Stimulated activated CD8-positive, alpha-beta memory T cell treated with anti-CD3 and anti-CD28 coated beads, Interleukin-7, amount 100 ng/mL, for 4 hours (primary cell): ENCODE results near the gene TWIST2.

Experiments
- DNase-seq, 2 donors: peaks; one replicate each; pipeline ENCODE4 v3.0.0-alpha.2; 2020; ENCODE audit warnings: low read depth in 2 of 2

TWIST2 gene

GRCh38 chr2:238872628-238873380, 24.9 kb downstream of the TWIST2 start:
- no peak for DNase-seq

- no peak for DNase-seq
Measured at GRCh38 chr2:238873381-238873801, 25.5 kb downstream of the TWIST2 start.

- no peak for DNase-seq
Measured at GRCh38 chr2:238873841-238874240, 26.0 kb downstream of the TWIST2 start.

- no peak for DNase-seq
Measured at GRCh38 chr2:238874330-238875050, 26.6 kb downstream of the TWIST2 start.

GRCh38 chr2:238875101-238875470, 27.2 kb downstream of the TWIST2 start:
- DNase-seq: no peak

GRCh38 chr2:238875471-238876231, 27.8 kb downstream of the TWIST2 start:
- DNase-seq: no peak

- no peak for DNase-seq
Measured at GRCh38 chr2:238876232-238876630, 28.3 kb downstream of the TWIST2 start.

GRCh38 chr2:238878051-238878735, 30.3 kb downstream of the TWIST2 start:
- DNase-seq: no peak

- no peak for DNase-seq
Measured at GRCh38 chr2:238879043-238879442, 31.2 kb downstream of the TWIST2 start.

- no peak for DNase-seq
Measured at GRCh38 chr2:238879621-238880377, 31.9 kb downstream of the TWIST2 start.

GRCh38 chr2:238881353-238882081, 33.6 kb downstream of the TWIST2 start:
- DNase-seq: no peak

- DNase-seq: no peak
Measured at GRCh38 chr2:238882082-238882755, 34.3 kb downstream of the TWIST2 start.

GRCh38 chr2:238883421-238883901, 35.6 kb downstream of the TWIST2 start:
- DNase-seq: no peak

- no peak for DNase-seq
Measured at GRCh38 chr2:238884122-238884811, 36.4 kb downstream of the TWIST2 start.

- DNase-seq: no peak
Measured at GRCh38 chr2:238884812-238885408, 37.0 kb downstream of the TWIST2 start.

- no peak for DNase-seq
Measured at GRCh38 chr2:238886453-238887094, 38.7 kb downstream of the TWIST2 start.

GRCh38 chr2:238887616-238888015, 39.7 kb downstream of the TWIST2 start:
- DNase-seq: no peak

GRCh38 chr2:238888781-238889180, 40.9 kb downstream of the TWIST2 start:
- no peak for DNase-seq
